Type B pancreatic cell (in vitro differentiated cells): Measurements from ENCODE around the gene WWC1. TPM values are rescaled to one million over a fixed set of nuclear protein-coding genes. Genes with fewer than 3 reads are reported as not detected.

Source experiments
- DNase-seq: peaks from one replicate; pipeline ENCODE4 v3.0.0; 2021; ENCODE audit warnings: mixed read lengths; ENCODE audit not compliant: unreplicated experiment; ENCODE audit errors: extremely low spot score
- H3K27ac Mint-ChIP-seq: 2 replicates; pipeline ENCODE4 v1.8.0; 2021; ENCODE audit warnings: mild to moderate bottlenecking, mixed read lengths
- H3K27me3 Mint-ChIP-seq: 2 replicates; pipeline ENCODE4 v1.8.0; 2021; ENCODE audit warnings: mixed read lengths
- H3K36me3 Mint-ChIP-seq: 2 replicates; pipeline ENCODE4 v1.8.0; 2021; ENCODE audit warnings: mixed read lengths
- H3K4me1 Mint-ChIP-seq: one replicate; pipeline ENCODE4 v1.8.0; 2021; ENCODE audit warnings: mixed read lengths; ENCODE audit not compliant: unreplicated experiment
- H3K4me3 Mint-ChIP-seq: 2 replicates; pipeline ENCODE4 v1.8.0; 2021; ENCODE audit warnings: mild to moderate bottlenecking, mixed read lengths
- H3K9me3 Mint-ChIP-seq: 2 replicates; pipeline ENCODE4 v1.8.0; 2021; ENCODE audit warnings: mixed read lengths
- total RNA-seq: library from RNA; stranded (reverse); gene quantifications from 2 replicates; pipeline ENCODE4 v1.2.1, GENCODE V29; 2021; ENCODE audit warnings: low replicate concordance
- TF ChIP-seq, protein P1 (sequence below): fragments of 200-600 bp; sonication (generic); conservative IDR thresholded peaks from 2 replicates; pipeline ENCODE4 v1.5.0; 2021; ENCODE audit warnings: antibody characterized with exemption, mild to moderate bottlenecking

WWC1 gene
- total RNA-seq, 1 donor from 2014 or later = 80.1 TPM

GRCh38 chr5:168312606-168313295 lies 21.3 kb downstream of the WWC1 start:
- TF ChIP-seq, protein P1, sequence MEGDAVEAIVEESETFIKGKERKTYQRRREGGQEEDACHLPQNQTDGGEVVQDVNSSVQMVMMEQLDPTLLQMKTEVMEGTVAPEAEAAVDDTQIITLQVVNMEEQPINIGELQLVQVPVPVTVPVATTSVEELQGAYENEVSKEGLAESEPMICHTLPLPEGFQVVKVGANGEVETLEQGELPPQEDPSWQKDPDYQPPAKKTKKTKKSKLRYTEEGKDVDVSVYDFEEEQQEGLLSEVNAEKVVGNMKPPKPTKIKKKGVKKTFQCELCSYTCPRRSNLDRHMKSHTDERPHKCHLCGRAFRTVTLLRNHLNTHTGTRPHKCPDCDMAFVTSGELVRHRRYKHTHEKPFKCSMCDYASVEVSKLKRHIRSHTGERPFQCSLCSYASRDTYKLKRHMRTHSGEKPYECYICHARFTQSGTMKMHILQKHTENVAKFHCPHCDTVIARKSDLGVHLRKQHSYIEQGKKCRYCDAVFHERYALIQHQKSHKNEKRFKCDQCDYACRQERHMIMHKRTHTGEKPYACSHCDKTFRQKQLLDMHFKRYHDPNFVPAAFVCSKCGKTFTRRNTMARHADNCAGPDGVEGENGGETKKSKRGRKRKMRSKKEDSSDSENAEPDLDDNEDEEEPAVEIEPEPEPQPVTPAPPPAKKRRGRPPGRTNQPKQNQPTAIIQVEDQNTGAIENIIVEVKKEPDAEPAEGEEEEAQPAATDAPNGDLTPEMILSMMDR = no peak
- Mint-ChIP-seq H3K27ac (no peak overlapping the region), H3K4me1 (peaks cover 40% of the 10 kb centered on the region), H3K36me3 (peaks cover 8% of the 10 kb centered on the region), H3K9me3 (no peaks in the 10 kb centered on the region), H3K27me3 (no peaks in the 10 kb centered on the region), H3K4me3 (no peak overlapping the region)
- no peak for DNase-seq

- Mint-ChIP-seq H3K36me3 (peaks cover 5% of the 10 kb centered on the region), H3K4me1 (peaks cover 48% of the 10 kb centered on the region), H3K27me3 (no peaks in the 10 kb centered on the region), H3K9me3 (no peaks in the 10 kb centered on the region), H3K4me3 (peak overlapping the region; percentile 68), H3K27ac (peak overlapping the region; percentile 99)
- TF ChIP-seq, protein P1 = no peak
- DNase-seq = no peak
These were observed 22.3 kb downstream of the WWC1 start for GRCh38 chr5:168313596-168314204.

DNA sequence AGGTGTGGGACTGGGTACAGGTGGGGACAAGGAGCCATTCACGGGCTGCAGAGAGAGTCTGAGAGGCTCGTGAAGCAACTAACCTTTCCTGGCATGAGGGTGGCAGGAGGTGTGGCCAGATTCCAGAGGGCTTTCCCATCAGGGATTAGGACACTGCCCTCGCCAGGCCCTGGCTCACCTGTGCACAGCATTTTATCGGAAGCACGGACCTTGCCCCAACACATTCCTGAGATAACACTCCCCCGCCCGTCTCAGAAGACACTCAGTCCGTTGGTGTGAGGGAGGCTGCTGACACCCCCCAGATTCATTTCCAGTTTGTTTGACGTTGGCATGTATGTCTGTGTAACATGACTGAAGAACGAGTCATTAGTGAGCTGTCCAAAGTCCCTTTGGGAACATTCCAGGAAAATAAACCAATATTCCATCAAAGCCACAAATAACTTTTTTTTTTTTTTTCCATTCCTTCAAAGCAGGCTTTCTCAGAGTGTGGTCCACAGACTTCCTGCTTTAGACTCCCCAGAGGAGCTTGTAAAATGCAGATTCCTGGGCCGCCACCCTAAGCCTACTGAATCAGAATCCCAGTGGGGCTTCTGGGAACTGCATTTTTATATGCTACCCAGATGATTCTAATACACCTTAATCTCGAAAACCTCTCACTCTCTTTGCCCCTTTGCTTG lies 23.4 kb downstream of the WWC1 start:
- H3K4me1 Mint-ChIP-seq = peaks cover 44% of the 10 kb centered on the region
- H3K36me3 Mint-ChIP-seq = peaks cover 5% of the 10 kb centered on the region
- peak overlapping the region; percentile 79 for H3K4me3 Mint-ChIP-seq
- DNase-seq = no peak
- TF ChIP-seq, protein P1 = no peak
- H3K9me3 Mint-ChIP-seq = no peaks in the 10 kb centered on the region
- peak overlapping the region; percentile 99 for H3K27ac Mint-ChIP-seq
- no peaks in the 10 kb centered on the region for H3K27me3 Mint-ChIP-seq

- TF ChIP-seq, protein P1 = no peak
- Mint-ChIP-seq H3K4me1 (peaks cover 47% of the 10 kb centered on the region), H3K4me3 (peak overlapping the region; percentile 79), H3K9me3 (no peaks in the 10 kb centered on the region), H3K27me3 (no peaks in the 10 kb centered on the region), H3K27ac (peak overlapping the region; percentile 99), H3K36me3 (peaks cover 5% of the 10 kb centered on the region)
- no peak for DNase-seq
These were observed 24.1 kb downstream of the WWC1 start for GRCh38 chr5:168315416-168316138.

- Mint-ChIP-seq H3K27ac (peak overlapping the region; percentile 99), H3K36me3 (peaks cover 5% of the 10 kb centered on the region), H3K4me1 (peaks cover 52% of the 10 kb centered on the region), H3K27me3 (no peaks in the 10 kb centered on the region), H3K4me3 (peak overlapping the region; percentile 79), H3K9me3 (no peaks in the 10 kb centered on the region)
- DNase-seq = no peak
- TF ChIP-seq, protein P1 = no peak
These were observed 24.7 kb downstream of the WWC1 start for GRCh38 chr5:168316139-168316578.
